Measurements from ENCODE around the gene GNG12. TPM values are rescaled to one million over a fixed set of nuclear protein-coding genes. Genes with fewer than 3 reads are reported as not detected.

Gene GNG12
- total and polyA plus RNA-seq, 2 donors (not counting 3 experiments of a cell fraction or from before 2014, with no cell fraction given): 107 to 152 TPM

DNA sequence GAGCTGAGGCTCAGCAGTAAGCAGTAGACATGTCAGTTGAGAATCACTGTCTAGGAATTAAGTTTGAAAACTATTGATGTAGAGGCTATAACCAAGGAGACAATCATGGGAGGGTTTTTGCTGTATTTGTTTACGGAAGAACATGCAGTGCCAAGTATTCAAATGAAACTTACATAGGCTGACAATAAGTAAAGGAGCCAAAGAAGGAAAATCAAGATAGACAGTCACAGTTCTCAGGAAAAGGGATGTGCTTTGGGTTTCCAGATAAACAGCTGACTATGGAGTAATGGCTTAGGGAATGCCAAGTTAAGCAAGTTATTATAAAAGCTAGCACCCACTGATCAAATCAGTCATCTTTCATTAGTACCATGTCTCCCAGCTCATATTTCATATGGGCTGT is 21.5 kb downstream of the GNG12 start:
- intact Hi-C loops (cut with micrococcal nuclease) (loop anchor here (2.0 kb wide), 1 partner anchor 19 kb away; no protein-coding TSS in a partner anchor), dilution Hi-C loops (cut with MboI; ENCODE audit: extremely low pct_ligation_motif_present, low sequenced_read_pairs) (no loop called here)
- Histone ChIP-seq H3K79me2 (ENCODE audit: control insufficient read depth, insufficient read depth, low read length) (peaks cover 97% of the 10 kb centered on the region), H3K9me3 (replicated peaks; ENCODE audit: control insufficient read depth, insufficient read depth, low read length) (no peaks in the 10 kb centered on the region), H3K9ac (replicated peaks; ENCODE audit: extremely low read depth, insufficient read depth, low read length) (no peak overlapping the region), H3K9me1 (replicated peaks; ENCODE audit: control insufficient read depth, extremely low read depth, insufficient read depth, low read length) (no peaks in the 10 kb centered on the region), H2AFZ (ENCODE audit: low read depth, low read length) (no peak overlapping the region), H4K20me1 (replicated peaks; ENCODE audit: control insufficient read depth, extremely low read depth, insufficient read depth, low read length) (peaks cover 9% of the 10 kb centered on the region), H3K27me3 (ENCODE audit: control insufficient read depth in 2 of 2, insufficient read depth in 2 of 2, low read length in 2 of 2) (no peaks in the 10 kb centered on the region), H3K4me3 (replicated peaks in 1 of 3; ENCODE audit: insufficient read depth in 1 of 3, low read depth in 1 of 3, low read length in 3 of 3) (no peak overlapping the region), H3K36me3 (ENCODE audit: control insufficient read depth in 2 of 2, extremely low read depth in 1 of 2, insufficient read depth in 2 of 2, low read length in 2 of 2) (peaks cover 0 to 2% of the 10 kb centered on the region in 2 experiments), H3K27ac (ENCODE audit: insufficient read depth, low read depth, low read length) (peak overlapping the region; percentile 0), H3K4me2 (ENCODE audit: insufficient read depth, low read length) (no peak overlapping the region), H3K4me1 (ENCODE audit: control insufficient read depth, extremely low read depth, insufficient read depth, low read length) (peaks cover 54% of the 10 kb centered on the region)
- no TSS peak for BruUV-seq (replicated peaks)
- CTCF ChIA-PET: interaction anchor here (0.7 to 1.9 kb wide), 10 partner anchors 10 to 277 kb away, joined by 3 to 10 read pairs (median 4); no protein-coding TSS in a partner anchor
- peak; percentile 63 for FAIRE-seq
- POLR2A ChIA-PET: interaction anchor here (1.0 kb wide), 1 partner anchor 20 kb away, joined by 3 read pairs; no protein-coding TSS in a partner anchor
- peak; percentile 87 for DNase-seq (ENCODE audit: low read depth, low spot score)
- no peak for TF ChIP-seq MYC (IDR thresholded peaks at IDR 0.05; ENCODE audit: low read depth, low read length)
- no peak for TF ChIP-seq POLR2A (IDR thresholded peaks at IDR 0.05; ENCODE audit: low read depth, low read length)
- TF ChIP-seq, protein P1, sequence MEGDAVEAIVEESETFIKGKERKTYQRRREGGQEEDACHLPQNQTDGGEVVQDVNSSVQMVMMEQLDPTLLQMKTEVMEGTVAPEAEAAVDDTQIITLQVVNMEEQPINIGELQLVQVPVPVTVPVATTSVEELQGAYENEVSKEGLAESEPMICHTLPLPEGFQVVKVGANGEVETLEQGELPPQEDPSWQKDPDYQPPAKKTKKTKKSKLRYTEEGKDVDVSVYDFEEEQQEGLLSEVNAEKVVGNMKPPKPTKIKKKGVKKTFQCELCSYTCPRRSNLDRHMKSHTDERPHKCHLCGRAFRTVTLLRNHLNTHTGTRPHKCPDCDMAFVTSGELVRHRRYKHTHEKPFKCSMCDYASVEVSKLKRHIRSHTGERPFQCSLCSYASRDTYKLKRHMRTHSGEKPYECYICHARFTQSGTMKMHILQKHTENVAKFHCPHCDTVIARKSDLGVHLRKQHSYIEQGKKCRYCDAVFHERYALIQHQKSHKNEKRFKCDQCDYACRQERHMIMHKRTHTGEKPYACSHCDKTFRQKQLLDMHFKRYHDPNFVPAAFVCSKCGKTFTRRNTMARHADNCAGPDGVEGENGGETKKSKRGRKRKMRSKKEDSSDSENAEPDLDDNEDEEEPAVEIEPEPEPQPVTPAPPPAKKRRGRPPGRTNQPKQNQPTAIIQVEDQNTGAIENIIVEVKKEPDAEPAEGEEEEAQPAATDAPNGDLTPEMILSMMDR (IDR thresholded peaks at IDR 0.05; ENCODE audit: extremely low read depth in 1 of 2, insufficient read depth in 1 of 2, low read depth in 1 of 2, low read length in 2 of 2): no peak
- TF ChIP-seq GATA2 (IDR thresholded peaks at IDR 0.05; ENCODE audit: insufficient read depth, insufficient read length, low read depth, low read length): no peak
- TF ChIP-seq EZH2 (IDR thresholded peaks at IDR 0.05; ENCODE audit: borderline replicate concordance, low read depth, low read length, severe bottlenecking): no peak
- TF ChIP-seq, protein P2, sequence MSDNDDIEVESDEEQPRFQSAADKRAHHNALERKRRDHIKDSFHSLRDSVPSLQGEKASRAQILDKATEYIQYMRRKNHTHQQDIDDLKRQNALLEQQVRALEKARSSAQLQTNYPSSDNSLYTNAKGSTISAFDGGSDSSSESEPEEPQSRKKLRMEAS (IDR thresholded peaks at IDR 0.05; ENCODE audit: insufficient read depth, insufficient read length): no peak
- TF ChIP-seq FOS (IDR thresholded peaks at IDR 0.05; ENCODE audit: borderline replicate concordance, insufficient read depth, low read length): no peak
- no peak for TF ChIP-seq JUN (IDR thresholded peaks at IDR 0.05; ENCODE audit: borderline replicate concordance, insufficient read depth, insufficient read length, low read depth)
- TF ChIP-seq POLR2AphosphoS5 (IDR thresholded peaks at IDR 0.05; ENCODE audit: insufficient read depth, low read depth, low read length): no peak
